Natural killer cell (primary cell): ENCODE measurements around the gene SLC24A3. TPM values are rescaled to one million over a fixed set of nuclear protein-coding genes. Genes with fewer than 3 reads are reported as not detected.

Experiments
- ATAC-seq, 3 donors: fragments of 150-1000 bp in 2 of 3; fragments of 200-7000 bp in 1 of 3; cut with Tn5 transposase; 1 replicate in 1 of 3; 2 replicates in 2 of 3; pipeline ENCODE4 v1.10.0; 2021; ENCODE audit warnings: mild to moderate bottlenecking in 2 of 3, moderate library complexity in 2 of 3
- DNase-seq, 2 donors: peaks; one replicate each; pipeline versions ENCODE4 v3.0.0 to v3.0.0-alpha.2; 2013 to 2021; ENCODE audit warnings: mixed read lengths in 1 of 2
- H3K27ac ChIP-seq: one replicate; pipeline ENCODE4 v1.5.1; 2013; ENCODE audit warnings: mild to moderate bottlenecking, low read length
- H3K27me3 ChIP-seq: one replicate; pipeline ENCODE4 v1.6.1; 2013; ENCODE audit warnings: low read length; ENCODE audit not compliant: control insufficient read depth, insufficient read depth
- H3K36me3 ChIP-seq: one replicate; pipeline ENCODE4 v1.6.1; 2013; ENCODE audit warnings: low read length; ENCODE audit not compliant: control insufficient read depth, insufficient read depth
- H3K4me1 ChIP-seq: one replicate; pipeline ENCODE4 v1.6.1; 2013; ENCODE audit warnings: low read length; ENCODE audit not compliant: control insufficient read depth, insufficient read depth
- H3K4me3 ChIP-seq: one replicate; pipeline ENCODE4 v1.5.1; 2013; ENCODE audit warnings: low read length
- H3K9me3 ChIP-seq: one replicate; pipeline ENCODE4 v1.6.1; 2013; ENCODE audit warnings: low read length; ENCODE audit not compliant: control insufficient read depth, insufficient read depth
- H3K27ac Mint-ChIP-seq, 2 donors: one replicate each; pipeline ENCODE4 v1.8.0; 2022; ENCODE audit warnings: mild to moderate bottlenecking in 2 of 2, mixed read lengths in 2 of 2, moderate library complexity in 1 of 2
- H3K27me3 Mint-ChIP-seq, 2 donors: one replicate each; pipeline ENCODE4 v1.8.0; 2022; ENCODE audit warnings: low read depth in 2 of 2, mixed read lengths in 2 of 2
- H3K36me3 Mint-ChIP-seq: one replicate; pipeline ENCODE4 v1.8.0; 2022; ENCODE audit warnings: mixed read lengths
- H3K4me1 Mint-ChIP-seq, 2 donors: one replicate each; pipeline ENCODE4 v1.8.0; 2022; ENCODE audit warnings: mixed read lengths in 2 of 2
- H3K4me3 Mint-ChIP-seq: one replicate; pipeline ENCODE4 v1.8.0; 2022; ENCODE audit warnings: mild to moderate bottlenecking, moderate library complexity, mixed read lengths
- H3K9me3 Mint-ChIP-seq, 2 donors: one replicate each; pipeline ENCODE4 v1.8.0; 2022; ENCODE audit warnings: mixed read lengths in 2 of 2
- CTCF ChIP-seq: fragments of 200-600 bp; IDR thresholded peaks from one replicate; pipeline ENCODE4 v1.8.0; 2022; ENCODE audit warnings: antibody characterized with exemption
- WGBS: methylation state at CpG from one replicate; pipeline ENCODE4 v1.1.7; 2013; ENCODE audit warnings: missing lambda C conversion rate; ENCODE audit not compliant: insufficient coverage; 5-methylcytosine and 5-hydroxymethylcytosine counted together
- intact Hi-C: fragments of 100-400 bp; cut with micrococcal nuclease; formaldehyde crosslinking; loops from one replicate; pipeline ENCODE4 v1.14.2; 2022
- total RNA-seq, 4 donors: library from RNA; stranded (reverse); fragments of 120-200 nt in 1 of 4; gene quantifications; one replicate each; pipeline versions ENCODE4 v1.2.3 to v1.2.4, GENCODE V29; 2013 to 2022

Gene SLC24A3
- total RNA-seq, 3 donors from 2014 or later (not counting 1 experiment from before 2014, with no cell fraction given), result 0.09 to 5.5 (median 0.99) TPM

- Histone ChIP-seq H3K4me3 (no peak overlapping the region), H3K36me3 (no peaks in the 10 kb centered on the region), H3K27ac (no peak overlapping the region), H3K4me1 (no peaks in the 10 kb centered on the region), H3K9me3 (no peaks in the 10 kb centered on the region), H3K27me3 (no peaks in the 10 kb centered on the region)
- DNase-seq (no peak), ATAC-seq (no peak)
- peaks cover 7 to 14% of the 10 kb centered on the region in 2 donors for H3K27me3 Mint-ChIP-seq
- H3K9me3 Mint-ChIP-seq, result no peaks in the 10 kb centered on the region
- H3K4me1 Mint-ChIP-seq, result peaks cover 0 to 5% of the 10 kb centered on the region in 2 donors
- no peak for TF ChIP-seq CTCF
- WGBS, result 91% methylated on average over 3 of the region's 3 CpGs
- no peaks in the 10 kb centered on the region for H3K36me3 Mint-ChIP-seq
- H3K4me3 Mint-ChIP-seq, result no peak overlapping the region
- intact Hi-C loops, result no loop called here
- H3K27ac Mint-ChIP-seq, result no peak overlapping the region
These were observed 458.4 kb downstream of the SLC24A3 start for GRCh38 chr20:19670829-19671228.

GRCh38 chr20:19671374-19671773 is 458.9 kb downstream of the SLC24A3 start:
- DNase-seq, result no peak
- Mint-ChIP-seq H3K4me1 (peaks cover 0 to 5% of the 10 kb centered on the region in 2 donors), H3K27me3 (peaks cover 7 to 14% of the 10 kb centered on the region in 2 donors), H3K4me3 (no peak overlapping the region), H3K9me3 (no peaks in the 10 kb centered on the region), H3K27ac (no peak overlapping the region), H3K36me3 (no peaks in the 10 kb centered on the region)
- H3K36me3 ChIP-seq, result no peaks in the 10 kb centered on the region
- intact Hi-C loops, result no loop called here
- no peak overlapping the region for H3K4me3 ChIP-seq
- H3K9me3 ChIP-seq, result no peaks in the 10 kb centered on the region
- H3K4me1 ChIP-seq, result no peaks in the 10 kb centered on the region
- ATAC-seq, result no peak
- 92% methylated on average over 1 of the region's 1 CpG for WGBS
- H3K27me3 ChIP-seq, result no peaks in the 10 kb centered on the region
- no peak for TF ChIP-seq CTCF
- no peak overlapping the region for H3K27ac ChIP-seq

- H3K36me3 Mint-ChIP-seq, result no peaks in the 10 kb centered on the region
- TF ChIP-seq CTCF, result no peak
- Histone ChIP-seq H3K4me3 (no peak overlapping the region), H3K27ac (no peak overlapping the region), H3K27me3 (no peaks in the 10 kb centered on the region), H3K9me3 (no peaks in the 10 kb centered on the region), H3K4me1 (no peaks in the 10 kb centered on the region), H3K36me3 (no peaks in the 10 kb centered on the region)
- no peaks in the 10 kb centered on the region for H3K9me3 Mint-ChIP-seq
- H3K4me1 Mint-ChIP-seq, result peaks cover 0 to 5% of the 10 kb centered on the region in 2 donors
- WGBS, result 81% methylated on average over 4 of the region's 5 CpGs
- no peak for ATAC-seq
- H3K4me3 Mint-ChIP-seq, result no peak overlapping the region
- no peak for DNase-seq
- H3K27me3 Mint-ChIP-seq, result peaks cover 7 to 14% of the 10 kb centered on the region in 2 donors
- no peak overlapping the region for H3K27ac Mint-ChIP-seq
- intact Hi-C loops, result no loop called here
These were observed 460.1 kb downstream of the SLC24A3 start for GRCh38 chr20:19672498-19672897.

GRCh38 chr20:19673575-19673974 is 461.1 kb downstream of the SLC24A3 start:
- Histone ChIP-seq H3K4me1 (no peaks in the 10 kb centered on the region), H3K9me3 (no peaks in the 10 kb centered on the region), H3K36me3 (no peaks in the 10 kb centered on the region), H3K27me3 (no peaks in the 10 kb centered on the region), H3K27ac (no peak overlapping the region), H3K4me3 (no peak overlapping the region)
- TF ChIP-seq CTCF, result no peak
- Mint-ChIP-seq H3K27ac (no peak overlapping the region), H3K36me3 (no peaks in the 10 kb centered on the region), H3K9me3 (no peaks in the 10 kb centered on the region), H3K4me1 (peaks cover 0 to 5% of the 10 kb centered on the region in 2 donors), H3K27me3 (peaks cover 7 to 14% of the 10 kb centered on the region in 2 donors), H3K4me3 (no peak overlapping the region)
- ATAC-seq (no peak), DNase-seq (no peak)
- intact Hi-C loops, result no loop called here
